ENCODE data around the gene MOBP. TPM values are rescaled to one million over a fixed set of nuclear protein-coding genes. Genes with fewer than 3 reads are reported as not detected.

Gene MOBP
- total RNA-seq, 1 donor: not detected

DNA sequence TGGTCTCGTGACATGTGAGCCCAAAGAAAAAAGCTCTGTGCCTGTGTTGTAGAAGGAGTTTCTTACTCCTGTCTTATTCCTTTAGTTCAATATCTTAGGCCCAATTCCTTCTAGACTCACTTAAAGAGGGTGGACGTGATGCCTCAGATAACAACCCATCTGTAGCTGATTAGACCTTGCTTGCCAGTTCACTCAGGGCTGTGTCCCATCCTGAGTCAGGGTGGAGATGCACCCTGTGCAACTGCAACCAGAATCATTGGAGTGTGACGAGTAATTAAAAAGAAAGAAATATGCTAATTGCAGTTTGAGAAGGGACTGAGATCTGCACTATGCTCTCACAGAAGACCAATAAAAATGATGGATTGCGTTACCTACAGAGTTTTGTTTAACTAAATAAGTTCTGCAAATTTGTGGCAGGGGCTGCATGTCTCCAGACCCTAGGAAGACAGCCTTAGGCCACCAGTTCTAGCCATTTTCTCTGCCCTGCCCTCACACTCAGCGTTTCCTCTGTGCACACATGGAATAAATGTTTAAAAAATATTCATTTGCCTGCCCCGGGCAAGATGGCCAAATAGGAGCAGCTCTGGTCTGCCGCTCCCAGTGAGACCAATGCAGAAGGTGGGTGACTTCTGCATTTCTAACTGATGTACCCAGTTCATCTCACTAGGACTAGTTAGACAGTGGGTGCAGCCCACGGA is 83.0 kb downstream of the MOBP start:
- DNase-seq (ENCODE audit: low read depth): no peak
- TF ChIP-seq, protein P1, sequence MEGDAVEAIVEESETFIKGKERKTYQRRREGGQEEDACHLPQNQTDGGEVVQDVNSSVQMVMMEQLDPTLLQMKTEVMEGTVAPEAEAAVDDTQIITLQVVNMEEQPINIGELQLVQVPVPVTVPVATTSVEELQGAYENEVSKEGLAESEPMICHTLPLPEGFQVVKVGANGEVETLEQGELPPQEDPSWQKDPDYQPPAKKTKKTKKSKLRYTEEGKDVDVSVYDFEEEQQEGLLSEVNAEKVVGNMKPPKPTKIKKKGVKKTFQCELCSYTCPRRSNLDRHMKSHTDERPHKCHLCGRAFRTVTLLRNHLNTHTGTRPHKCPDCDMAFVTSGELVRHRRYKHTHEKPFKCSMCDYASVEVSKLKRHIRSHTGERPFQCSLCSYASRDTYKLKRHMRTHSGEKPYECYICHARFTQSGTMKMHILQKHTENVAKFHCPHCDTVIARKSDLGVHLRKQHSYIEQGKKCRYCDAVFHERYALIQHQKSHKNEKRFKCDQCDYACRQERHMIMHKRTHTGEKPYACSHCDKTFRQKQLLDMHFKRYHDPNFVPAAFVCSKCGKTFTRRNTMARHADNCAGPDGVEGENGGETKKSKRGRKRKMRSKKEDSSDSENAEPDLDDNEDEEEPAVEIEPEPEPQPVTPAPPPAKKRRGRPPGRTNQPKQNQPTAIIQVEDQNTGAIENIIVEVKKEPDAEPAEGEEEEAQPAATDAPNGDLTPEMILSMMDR (IDR thresholded peaks at IDR 0.05; ENCODE audit: insufficient read depth, low read depth, low read length): no peak
- H3K4me3 ChIP-seq (ENCODE audit: low read depth, low read length): no peak overlapping the region

Other genes starting within 250 kb of the MOBP start
- gene CX3CR1, start 187.6 kb upstream of the MOBP start, total RNA-seq: not detected in 2 replicates
- not detected in 2 replicates for gene CCR8, start 138.0 kb upstream of the MOBP start, total RNA-seq
- gene SLC25A38, start 84.3 kb upstream of the MOBP start, total RNA-seq: 18.4 and 22.5 TPM in 2 replicates
- gene RPSA, start 61.0 kb upstream of the MOBP start, total RNA-seq: 964 and 1,304 TPM in 2 replicates